OCI-LY3 (cell line): Measurements from ENCODE around the gene PATZ1.

Experiments
- EZH2phosphoT487 ChIP-seq: fragments of 200-600 bp; shearing (Covaris generic); IDR thresholded peaks from 2 replicates; pipeline ENCODE4 v1.6.1; 2018; ENCODE audit warnings: antibody characterized with exemption, mixed run types, low read depth
- TF ChIP-seq, protein P1 (sequence below): fragments of 200-600, 300-600 bp; sonication (generic); IDR thresholded peaks from 2 replicates; pipeline ENCODE4 v1.5.1; 2014; ENCODE audit warnings: antibody characterized with exemption, low read length, low read depth

GRCh38 chr22:31305194-31305593 lies 41.0 kb downstream of the PATZ1 start:
- TF ChIP-seq, protein P1, sequence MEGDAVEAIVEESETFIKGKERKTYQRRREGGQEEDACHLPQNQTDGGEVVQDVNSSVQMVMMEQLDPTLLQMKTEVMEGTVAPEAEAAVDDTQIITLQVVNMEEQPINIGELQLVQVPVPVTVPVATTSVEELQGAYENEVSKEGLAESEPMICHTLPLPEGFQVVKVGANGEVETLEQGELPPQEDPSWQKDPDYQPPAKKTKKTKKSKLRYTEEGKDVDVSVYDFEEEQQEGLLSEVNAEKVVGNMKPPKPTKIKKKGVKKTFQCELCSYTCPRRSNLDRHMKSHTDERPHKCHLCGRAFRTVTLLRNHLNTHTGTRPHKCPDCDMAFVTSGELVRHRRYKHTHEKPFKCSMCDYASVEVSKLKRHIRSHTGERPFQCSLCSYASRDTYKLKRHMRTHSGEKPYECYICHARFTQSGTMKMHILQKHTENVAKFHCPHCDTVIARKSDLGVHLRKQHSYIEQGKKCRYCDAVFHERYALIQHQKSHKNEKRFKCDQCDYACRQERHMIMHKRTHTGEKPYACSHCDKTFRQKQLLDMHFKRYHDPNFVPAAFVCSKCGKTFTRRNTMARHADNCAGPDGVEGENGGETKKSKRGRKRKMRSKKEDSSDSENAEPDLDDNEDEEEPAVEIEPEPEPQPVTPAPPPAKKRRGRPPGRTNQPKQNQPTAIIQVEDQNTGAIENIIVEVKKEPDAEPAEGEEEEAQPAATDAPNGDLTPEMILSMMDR, result no peak
- no peak for TF ChIP-seq EZH2phosphoT487
